GM19397 (cell line): ENCODE data around the gene ARHGAP10.

Experiments
- ATAC-seq: cut with Tn5 transposase; IDR thresholded peaks from one replicate; pipeline ENCODE4 v1.9.1; 2021; ENCODE audit warnings: mild to moderate bottlenecking, moderate library complexity; ENCODE audit not compliant: unreplicated experiment

Gene ARHGAP10

DNA sequence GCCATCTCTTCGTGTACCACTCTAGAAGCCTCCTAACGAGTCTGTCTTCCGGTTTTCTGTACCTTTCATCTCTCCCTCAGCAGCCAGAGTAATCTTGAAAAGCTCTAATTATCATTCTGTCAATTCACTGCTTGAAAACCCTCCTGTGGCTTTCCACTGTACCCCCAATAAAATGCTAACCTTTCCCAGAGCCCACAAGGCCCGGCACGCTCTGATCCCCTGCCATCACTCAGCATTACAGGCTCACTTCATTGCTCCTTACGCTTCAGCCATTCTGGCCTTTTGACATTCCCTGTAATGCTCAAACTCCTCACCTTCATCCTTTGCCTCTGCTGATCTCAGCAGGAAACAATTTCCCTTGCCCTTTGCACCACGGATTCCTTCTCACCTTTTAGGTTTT lies 112.9 kb downstream of the ARHGAP10 start:
- ATAC-seq, result no peak

DNA sequence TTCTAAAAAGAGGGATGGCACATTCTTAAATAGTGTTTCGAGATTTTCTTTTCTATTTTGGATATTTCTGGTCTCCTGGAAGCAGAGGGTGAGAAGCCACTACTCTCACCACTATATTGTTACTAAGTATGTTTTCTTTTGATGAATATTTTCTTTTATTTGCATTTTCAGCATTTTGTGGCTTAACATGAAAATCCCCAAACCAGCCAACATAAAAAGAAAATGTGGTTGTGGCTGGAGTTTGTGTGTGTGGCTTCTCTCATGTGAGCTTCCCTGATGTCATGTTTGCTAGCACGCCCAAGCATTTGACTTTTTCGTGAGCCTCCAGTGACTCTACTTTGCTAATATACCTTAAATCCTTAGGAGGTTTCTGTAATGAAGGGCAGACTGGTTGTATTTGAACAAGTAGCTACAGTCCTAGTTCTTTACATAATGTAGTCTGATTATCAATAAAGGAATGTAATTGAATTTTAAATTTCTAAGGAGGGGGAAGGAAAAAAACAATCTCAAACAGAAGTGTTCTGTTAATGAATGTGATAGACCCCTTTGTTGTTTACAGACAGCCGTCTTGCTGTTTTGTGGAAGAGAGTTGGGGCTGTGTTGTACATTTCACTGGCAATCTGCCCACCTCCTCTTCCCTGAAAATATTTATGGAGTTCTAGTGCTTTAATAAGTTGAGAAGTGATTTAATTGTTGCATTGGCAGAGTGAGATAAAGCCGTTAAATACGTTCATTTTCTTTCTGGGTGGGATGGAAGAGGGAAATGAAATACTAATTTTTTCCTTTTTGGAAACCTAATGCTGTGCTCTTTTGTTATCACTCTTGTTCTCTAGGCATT lies 114.6 kb downstream of the ARHGAP10 start:
- ATAC-seq, result peak; percentile 66

DNA sequence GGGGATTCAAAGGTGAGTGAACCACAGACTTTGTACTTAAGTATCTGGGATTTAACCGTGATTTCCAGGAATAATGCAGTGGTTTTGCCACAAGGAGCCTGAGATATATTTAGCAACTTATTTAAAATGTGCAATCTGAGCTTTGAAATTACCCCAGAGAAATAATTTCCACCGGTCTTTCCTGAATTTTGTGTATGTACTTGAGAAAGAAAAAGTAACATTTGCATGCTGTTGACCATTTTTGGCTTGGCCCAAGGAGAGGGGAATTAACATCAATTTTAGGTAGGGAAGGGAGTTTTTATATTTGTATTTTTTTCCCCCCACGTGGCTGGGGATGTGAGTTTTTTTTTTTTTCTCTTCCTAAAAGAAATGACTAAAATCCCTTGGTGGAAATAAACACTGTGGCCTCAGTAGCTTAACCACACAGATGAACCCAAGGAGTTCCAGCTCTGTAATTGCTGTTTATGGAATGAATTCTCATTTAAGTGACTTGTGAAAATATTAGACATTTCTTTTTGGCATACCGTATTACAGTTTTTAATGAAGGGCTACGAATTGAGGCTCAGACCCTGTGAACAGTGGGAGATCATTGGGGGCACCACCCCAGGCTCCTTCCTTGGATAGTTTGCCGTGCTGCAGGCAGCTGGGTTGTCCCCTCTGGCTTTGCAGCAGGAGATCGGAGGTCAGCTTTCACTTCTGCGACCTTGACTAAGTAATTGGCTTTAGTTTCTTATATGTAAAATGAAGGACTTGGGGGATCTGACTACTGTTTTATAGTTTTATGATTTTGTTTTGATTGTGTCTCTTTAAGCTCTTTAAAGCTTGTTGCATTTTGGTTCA lies 116.1 kb downstream of the ARHGAP10 start:
- no peak for ATAC-seq

DNA sequence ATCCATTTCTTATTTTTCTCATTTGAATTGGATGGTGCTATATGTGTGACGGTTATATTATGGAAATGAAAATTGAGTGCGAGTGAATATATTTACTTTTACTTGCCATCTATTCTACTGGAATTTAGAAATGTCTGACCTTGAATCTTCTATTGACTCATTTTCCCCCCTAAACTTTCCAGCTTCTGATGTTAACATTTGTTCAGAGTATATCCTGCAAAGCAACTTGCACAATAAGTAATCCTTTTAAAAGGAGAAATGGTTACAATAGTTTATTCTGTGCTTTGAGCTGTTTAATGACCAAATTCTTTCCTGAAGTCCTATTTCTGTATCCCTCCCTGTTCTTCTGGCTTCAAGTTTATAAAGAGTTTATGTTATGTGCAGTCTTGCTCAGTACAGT lies 116.7 kb downstream of the ARHGAP10 start:
- ATAC-seq, result no peak

DNA sequence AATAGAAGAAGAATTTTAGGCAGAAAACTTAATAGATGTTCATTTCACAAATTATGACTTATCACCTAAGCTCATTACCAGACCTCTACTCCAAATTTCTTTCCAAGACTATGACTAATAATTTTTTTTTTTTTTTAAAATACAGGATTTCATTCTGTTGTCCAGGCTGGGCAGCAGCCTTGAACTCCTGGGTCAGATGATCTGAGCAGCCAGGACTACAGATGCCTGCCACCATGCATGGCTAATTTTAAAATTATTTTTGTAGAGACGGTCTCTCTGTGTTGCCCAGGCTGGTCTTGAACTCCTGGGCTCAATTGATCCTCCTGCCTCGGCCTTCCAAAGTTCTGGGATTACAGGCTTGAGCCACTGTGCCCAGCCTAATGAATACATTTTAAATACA lies 119.2 kb downstream of the ARHGAP10 start:
- ATAC-seq, result no peak

DNA sequence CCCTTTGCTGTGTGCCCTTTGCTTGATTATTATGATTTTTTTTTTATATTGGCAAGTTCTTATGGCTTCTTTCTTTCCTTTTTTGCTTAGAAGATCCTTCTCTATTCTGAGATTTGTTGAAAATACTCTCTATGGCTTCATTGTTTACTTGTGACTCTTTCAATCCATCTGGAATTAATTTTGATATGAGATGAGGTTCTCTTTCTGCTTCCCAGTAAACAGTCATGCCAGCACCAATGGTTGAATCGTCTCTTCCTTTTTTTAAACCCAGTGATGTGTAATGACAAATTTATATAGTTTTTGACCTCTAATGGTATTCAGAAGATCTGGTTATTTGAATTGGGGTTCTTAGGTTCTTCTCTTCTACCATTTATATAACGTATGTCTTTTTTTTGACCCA lies 121.8 kb downstream of the ARHGAP10 start:
- ATAC-seq, result no peak

DNA sequence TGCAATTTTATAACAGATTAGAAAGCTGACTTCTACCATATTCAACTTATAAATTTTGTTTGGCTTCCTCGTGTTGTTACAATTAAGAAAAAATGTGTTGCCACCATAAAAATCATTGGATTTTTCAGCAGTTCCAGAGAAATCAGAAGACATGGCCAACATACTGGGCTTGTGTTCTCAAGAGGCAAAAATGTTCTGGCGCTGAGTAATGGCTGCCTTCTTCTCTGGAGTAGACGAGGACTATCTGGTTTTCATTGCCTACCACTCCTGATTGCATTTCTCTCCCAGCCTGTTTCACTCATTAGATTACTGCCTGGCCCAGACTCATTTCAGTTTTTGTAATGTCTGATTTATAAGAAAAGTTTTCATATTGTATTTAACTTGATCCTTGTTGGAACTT lies 122.3 kb downstream of the ARHGAP10 start:
- ATAC-seq, result no peak

DNA sequence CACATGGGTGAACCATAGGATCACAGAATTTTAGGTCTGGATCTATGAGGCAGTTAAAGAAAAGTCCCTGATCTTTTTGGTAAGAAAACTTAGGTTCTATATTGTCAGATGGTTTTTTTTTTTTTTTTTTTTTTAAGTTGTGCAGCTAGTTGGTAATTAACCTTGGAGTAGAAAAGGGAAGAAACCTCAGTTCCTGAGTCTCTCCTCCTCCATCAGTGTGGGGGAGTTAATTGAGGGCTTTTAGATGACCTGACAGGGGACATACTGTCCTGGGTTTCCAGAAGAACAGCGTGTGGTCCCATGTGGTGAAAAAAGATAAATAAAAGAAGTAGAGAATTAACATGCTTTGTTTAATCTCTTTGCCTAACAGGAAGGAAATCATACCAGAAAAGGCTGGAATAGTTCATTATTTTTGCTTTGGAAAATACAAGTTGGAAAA lies 123.7 kb downstream of the ARHGAP10 start:
- no peak for ATAC-seq

DNA sequence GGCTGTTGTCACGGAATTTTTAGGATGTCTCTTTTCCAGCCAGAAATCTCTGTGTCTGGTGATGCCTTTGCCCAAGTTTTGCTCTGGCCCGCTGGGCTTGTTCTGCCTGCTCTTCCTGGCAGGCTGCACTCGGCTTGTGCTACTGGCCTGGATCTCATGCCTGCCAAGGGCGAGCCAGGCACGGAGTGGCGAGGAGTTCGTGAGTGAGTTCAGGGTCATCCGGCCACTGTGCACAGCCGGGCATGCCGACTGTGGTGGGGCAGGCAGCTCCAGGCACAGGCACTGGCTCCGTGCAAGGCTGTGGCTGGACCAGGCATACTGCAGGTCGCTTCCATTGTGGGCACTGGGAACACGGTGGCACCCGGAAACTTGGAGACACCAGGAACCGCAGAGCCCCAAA lies 129.1 kb downstream of the ARHGAP10 start:
- no peak for ATAC-seq

DNA sequence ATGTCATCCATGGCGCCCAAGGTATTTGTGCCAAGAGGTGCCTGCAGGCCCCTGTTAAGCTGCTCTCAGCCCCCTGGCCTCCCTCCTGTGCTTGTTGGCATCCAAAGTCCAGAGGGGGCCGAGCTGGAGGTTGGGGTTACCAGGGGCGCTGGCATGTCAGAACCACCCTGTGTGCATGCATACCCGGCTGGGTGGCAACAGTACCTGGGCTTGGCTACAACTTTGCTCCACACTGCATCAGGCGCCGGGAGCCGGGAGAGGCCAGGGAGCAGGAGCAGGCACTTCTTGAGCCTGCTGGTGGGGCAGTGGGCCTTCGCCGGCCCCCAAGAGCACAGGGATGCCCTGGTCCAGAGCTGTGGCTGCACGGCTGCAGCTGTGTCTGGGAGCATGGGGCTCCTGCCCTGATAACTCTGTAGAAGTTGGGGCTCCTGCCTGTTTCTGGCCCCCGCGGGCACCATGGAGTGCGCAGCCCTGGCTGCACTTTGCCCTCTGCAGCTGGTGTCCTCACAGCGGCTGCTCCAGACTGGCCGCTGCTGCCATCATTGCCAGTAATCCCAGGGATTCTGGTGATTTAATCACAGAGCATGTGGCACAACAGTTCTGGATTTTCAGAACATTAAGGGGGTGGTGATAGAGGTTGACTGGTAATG lies 130.3 kb downstream of the ARHGAP10 start:
- no peak for ATAC-seq

DNA sequence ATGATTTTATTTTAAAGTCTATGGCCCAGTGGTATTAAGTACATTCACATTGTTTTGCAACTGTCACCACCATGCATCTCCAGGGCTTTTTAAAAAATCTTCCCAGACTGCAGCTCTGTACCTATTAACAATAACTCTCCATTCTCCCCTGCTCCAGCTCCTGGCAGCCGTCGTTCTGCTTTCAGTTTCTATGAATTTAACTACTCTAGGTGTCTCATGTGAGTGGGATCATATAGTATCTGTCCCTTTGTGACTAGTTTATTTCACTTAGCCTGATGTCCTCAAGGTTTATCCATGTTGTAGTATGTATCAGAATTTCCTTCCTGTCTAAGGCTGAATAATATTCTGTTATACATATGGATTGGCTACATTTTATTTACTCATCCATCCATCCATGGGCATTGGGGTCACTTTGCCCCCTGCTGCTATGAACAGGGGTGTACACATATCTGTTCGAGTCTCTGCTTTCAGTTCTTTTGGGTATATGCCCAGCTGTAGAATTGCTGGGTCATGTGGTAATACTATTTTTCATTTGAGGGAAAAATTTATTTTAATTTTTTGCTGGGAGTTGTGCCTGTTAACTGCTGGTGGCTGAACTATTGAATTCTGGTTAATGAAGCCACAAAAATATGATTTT lies 131.3 kb downstream of the ARHGAP10 start:
- no peak for ATAC-seq

DNA sequence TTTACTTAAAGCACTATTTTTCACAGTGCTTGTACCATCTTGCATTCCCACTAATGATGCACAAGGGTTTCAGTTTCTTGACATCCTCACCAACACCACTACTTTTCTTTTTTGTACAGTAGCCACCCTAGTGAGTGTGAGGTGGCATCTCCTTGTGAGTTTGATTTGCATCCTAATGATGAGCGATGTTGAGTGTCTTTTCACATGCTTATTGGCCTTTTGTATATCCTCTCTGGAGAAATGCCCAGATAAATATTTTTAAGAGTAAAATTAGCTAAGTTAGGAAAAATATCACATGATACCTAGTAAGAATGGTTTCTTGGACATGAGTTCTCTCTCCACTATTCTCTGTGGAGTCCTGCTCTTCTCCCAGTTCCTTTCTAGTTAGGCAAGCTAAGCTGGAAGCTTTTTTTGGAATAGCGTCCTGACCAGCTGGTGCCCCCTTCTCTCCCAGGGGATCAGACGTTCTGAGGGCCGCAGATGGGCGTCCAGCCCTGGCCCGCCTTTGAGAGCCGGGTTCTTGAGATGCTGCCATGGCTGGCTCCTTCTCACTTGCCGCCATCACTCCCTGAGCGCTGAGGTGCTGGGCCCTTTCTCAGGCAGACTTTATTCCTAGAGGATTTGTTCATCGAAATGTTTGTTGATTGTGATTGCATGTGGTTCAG lies 132.1 kb downstream of the ARHGAP10 start:
- no peak for ATAC-seq

DNA sequence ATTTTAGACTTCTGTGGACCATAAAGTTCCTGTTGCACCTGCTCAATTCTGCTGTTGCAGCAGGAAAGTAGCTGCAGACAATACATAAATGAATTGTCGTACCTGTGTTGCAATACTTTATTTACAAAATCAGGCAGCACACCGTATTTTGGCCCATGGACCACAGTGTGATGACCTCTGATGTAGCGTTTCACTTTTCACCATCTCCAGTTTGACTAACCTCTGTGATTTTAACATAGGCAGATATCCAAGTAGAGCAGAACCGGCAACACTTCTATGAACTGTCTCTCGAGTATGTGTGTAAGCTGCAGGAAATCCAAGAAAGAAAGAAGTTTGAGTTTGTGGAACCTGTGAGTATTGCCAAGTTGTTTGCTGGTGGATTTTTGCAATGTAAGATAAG lies 132.7 kb downstream of the ARHGAP10 start:
- no peak for ATAC-seq

DNA sequence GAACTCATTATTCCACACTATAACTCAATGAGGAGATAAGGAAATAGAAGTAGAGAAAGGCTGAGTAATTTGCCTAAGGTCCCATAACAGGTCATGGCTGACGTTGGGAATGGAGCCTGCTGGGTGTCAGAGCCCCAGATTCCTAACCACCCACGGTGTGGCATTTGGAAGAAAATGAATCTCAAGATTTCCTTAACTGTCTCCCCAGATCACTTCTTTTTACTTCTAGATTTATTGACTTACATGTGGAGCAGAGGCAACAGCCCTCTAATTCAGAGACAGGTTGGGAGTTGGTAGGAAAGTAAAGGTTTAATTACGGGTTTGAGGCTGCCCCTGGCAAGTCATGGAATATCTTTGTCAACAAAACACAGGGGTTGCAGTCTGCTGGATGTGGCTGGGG lies 134.0 kb downstream of the ARHGAP10 start:
- ATAC-seq, result no peak

DNA sequence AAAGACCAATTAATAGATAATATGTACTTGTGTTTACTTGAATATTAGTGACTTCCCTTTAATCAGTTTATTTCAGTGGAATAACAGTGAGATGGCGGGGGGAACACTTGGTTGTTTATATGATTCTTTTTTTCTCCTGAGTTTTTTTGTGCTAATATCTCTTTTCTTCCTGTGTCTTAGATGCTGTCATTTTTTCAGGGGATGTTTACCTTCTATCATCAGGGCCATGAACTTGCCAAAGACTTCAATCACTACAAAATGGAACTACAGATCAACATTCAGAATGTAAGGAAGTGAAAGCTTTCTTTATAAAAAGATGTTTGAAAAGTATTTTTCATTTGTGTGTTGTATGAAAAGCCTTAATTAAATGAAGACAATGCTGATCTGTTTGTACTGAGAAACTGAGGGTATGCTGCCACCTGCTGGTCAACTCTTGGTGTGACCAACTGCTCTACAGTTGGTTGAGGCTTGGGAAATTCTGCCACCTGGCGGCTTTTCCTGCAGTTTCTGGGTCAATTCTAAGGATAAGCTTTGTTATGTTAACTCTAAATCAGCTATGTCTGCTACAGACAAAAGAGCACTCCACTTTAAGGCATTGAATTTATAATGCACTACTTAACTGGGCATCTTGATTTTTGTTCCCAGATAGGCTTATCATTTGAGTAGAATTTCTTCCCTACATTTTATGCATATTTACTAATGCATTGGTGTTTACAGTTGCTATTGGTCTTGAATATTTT lies 134.8 kb downstream of the ARHGAP10 start:
- ATAC-seq, result peak; percentile 77

DNA sequence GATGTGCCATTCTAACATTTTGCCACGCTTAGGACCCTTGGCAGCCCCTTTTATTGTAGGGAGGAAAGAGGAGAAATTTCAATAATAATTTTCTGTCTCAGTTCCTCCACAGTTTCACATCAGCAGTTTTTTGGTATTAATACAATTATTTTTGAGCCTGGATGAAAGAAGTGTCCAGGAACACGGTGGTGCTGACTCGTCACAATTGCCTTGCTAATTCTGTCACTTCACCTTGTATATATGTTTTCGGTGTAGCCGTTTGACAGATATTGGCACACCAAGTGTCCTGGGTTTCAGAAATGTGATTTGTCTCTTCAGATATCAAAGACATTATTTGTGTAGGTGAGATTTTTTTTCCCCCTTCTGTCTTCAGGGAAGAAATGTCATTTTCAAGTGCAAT lies 142.2 kb downstream of the ARHGAP10 start:
- no peak for ATAC-seq

DNA sequence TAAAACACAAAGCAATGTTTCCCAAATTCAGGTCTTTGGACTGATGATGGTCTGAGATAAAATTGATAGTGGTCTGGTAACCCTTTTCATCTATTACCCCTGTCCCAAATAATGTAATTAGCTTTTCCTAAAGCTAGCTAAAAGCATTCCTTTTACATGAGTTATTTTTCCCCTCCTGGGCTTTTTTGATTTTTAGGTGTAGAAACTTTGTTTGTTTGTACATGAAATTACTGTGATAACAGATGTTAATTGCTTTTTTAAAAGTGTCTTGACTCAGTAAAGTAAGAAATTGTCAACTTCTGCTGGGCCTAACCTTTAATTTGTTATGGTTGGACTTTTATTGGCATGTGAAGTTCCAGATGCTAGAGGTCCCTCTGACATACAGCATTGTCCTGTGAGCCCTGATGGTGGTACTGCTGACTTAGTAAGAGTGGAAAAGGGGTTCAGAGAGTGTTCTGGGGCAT lies 145.5 kb downstream of the ARHGAP10 start:
- ATAC-seq, result no peak

DNA sequence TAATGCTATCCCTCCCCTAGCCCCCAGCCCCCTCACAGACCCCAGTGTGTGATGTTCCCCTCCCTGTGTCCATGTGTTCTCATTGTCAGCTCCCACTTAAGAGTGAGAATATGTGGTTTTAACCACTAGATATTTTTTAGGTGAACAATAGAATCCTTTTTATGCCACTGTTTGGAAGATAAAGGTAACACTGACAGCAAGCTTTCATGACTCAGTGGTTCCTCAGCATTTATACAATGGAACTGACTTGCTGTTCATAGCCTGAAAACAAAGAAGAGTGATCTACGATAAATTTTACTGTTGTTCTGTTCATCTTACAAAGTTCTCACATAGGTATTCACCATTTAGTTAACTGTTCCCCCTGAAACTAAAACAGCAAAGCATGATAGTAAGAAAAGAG lies 147.8 kb downstream of the ARHGAP10 start:
- ATAC-seq, result no peak

DNA sequence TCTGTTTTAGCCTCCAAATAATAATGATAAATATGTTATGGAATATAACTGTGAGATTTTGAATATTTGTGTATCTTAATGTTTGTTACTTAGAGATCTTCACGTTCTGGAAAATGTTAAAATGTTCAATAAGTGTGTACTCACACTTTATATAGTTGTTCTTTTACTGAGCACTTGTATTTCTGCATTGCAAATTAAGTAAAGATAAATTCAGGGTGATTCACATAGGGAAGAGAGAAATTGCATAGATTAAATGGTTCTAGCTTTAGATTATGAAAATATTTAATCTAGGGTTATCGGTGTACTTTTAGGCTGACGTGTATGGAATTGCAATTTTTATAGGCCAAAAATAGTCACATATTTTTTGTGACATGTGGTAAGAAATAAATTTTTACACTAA lies 148.6 kb downstream of the ARHGAP10 start:
- no peak for ATAC-seq

DNA sequence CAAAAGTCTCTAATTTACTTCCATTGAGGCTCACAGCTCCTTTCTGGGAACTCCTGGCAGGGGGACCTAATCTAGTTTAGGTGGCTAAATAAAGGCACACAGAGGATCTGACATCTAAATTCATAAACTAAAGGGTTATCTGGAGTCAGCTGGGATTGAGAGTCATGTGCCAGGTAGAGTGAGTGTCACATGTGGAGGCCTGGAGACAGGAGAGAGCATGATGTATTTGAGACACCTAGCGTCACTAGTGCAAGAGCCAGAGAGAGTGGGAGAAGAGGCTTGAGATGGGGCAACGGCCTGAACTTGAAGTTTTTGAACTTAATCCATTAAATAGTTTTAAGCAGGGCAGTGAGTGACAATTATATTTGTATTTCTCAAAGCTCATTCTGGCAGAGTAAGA lies 152.6 kb downstream of the ARHGAP10 start:
- no peak for ATAC-seq
